Measurements from ENCODE around the gene EXOC8. TPM values are rescaled to one million over a fixed set of nuclear protein-coding genes. Genes with fewer than 3 reads are reported as not detected.

Gene EXOC8
- total RNA-seq, 1 donor from 2014 or later: 15.2 TPM

GRCh38 chr1:231338270-231339128, 847 bp upstream of the EXOC8 start, which contains the start of gene SPRTN:
SPRTN (plus strand) TSS chr1:231338293; CDS start chr1:231338384, 91 bp downstream.
- FAIRE-seq (no peak), DNase-seq (ENCODE audit: low read depth) (no peak)
- Histone ChIP-seq H3K4me2 (ENCODE audit: low read length) (peak within 1 kb of the TSS; percentile 96), H3K4me1 (ENCODE audit: insufficient read depth, low read length) (peaks cover 38% of the 10 kb centered on the region), H3K79me2 (ENCODE audit: insufficient read depth, low read length) (peaks cover 85% of the 10 kb centered on the region), H3K27me3 (ENCODE audit: insufficient read depth, low read length) (no peaks in the 10 kb centered on the region), H4K20me1 (ENCODE audit: insufficient read depth, low read length) (peaks cover 42% of the 10 kb centered on the region), H3K4me3 (ENCODE audit: insufficient read depth, low read depth, low read length) (peak within 1 kb of the TSS; percentile 99), H3K9ac (ENCODE audit: low read length) (peak within 1 kb of the TSS; percentile 99), H2AFZ (ENCODE audit: low read depth, low read length) (peak within 1 kb of the TSS; percentile 96), H3K36me3 (ENCODE audit: insufficient read depth, low read length) (peaks cover 3% of the 10 kb centered on the region), H3K27ac (ENCODE audit: low read depth, low read length) (peak within 1 kb of the TSS; percentile 100), H3K9me3 (ENCODE audit: insufficient read depth, low read depth, low read length) (no peaks in the 10 kb centered on the region)
- TF ChIP-seq CTCF (IDR thresholded peaks at IDR 0.05; ENCODE audit: insufficient read depth, low read depth, low read length): no peak
- TF ChIP-seq EZH2 (IDR thresholded peaks at IDR 0.05; ENCODE audit: insufficient read depth, low read length): no peak
- Mint-ChIP-seq H3K36me3 (ENCODE audit: low read depth, unreplicated experiment) (no peaks in the 10 kb centered on the region), H3K4me3 (ENCODE audit: unreplicated experiment) (peak within 1 kb of the TSS; percentile 97), H3K27me3 (ENCODE audit: low read depth, unreplicated experiment) (no peaks in the 10 kb centered on the region), H3K9me3 (ENCODE audit: unreplicated experiment) (no peaks in the 10 kb centered on the region), H3K27ac (ENCODE audit: unreplicated experiment) (peak within 1 kb of the TSS; percentile 99), H3K4me1 (ENCODE audit: low read depth, unreplicated experiment) (peaks cover 29% of the 10 kb centered on the region)

- FAIRE-seq: no peak
- TF ChIP-seq CTCF (IDR thresholded peaks at IDR 0.05; ENCODE audit: insufficient read depth, low read depth, low read length): no peak
- TF ChIP-seq EZH2 (IDR thresholded peaks at IDR 0.05; ENCODE audit: insufficient read depth, low read length): no peak
- peak overlapping the region; percentile 96 for H3K4me2 ChIP-seq (ENCODE audit: low read length)
- no peaks in the 10 kb centered on the region for H3K27me3 ChIP-seq (ENCODE audit: insufficient read depth, low read length)
- peaks cover 47% of the 10 kb centered on the region for H4K20me1 ChIP-seq (ENCODE audit: insufficient read depth, low read length)
- Mint-ChIP-seq H3K4me1 (ENCODE audit: low read depth, unreplicated experiment) (peaks cover 33% of the 10 kb centered on the region), H3K9me3 (ENCODE audit: unreplicated experiment) (no peaks in the 10 kb centered on the region), H3K27ac (ENCODE audit: unreplicated experiment) (peak overlapping the region; percentile 93), H3K27me3 (ENCODE audit: low read depth, unreplicated experiment) (no peaks in the 10 kb centered on the region), H3K36me3 (ENCODE audit: low read depth, unreplicated experiment) (no peaks in the 10 kb centered on the region), H3K4me3 (ENCODE audit: unreplicated experiment) (peak overlapping the region; percentile 97)
- H3K4me3 ChIP-seq (ENCODE audit: insufficient read depth, low read depth, low read length): peak overlapping the region; percentile 99
- H2AFZ ChIP-seq (ENCODE audit: low read depth, low read length): peak overlapping the region; percentile 70
- no peaks in the 10 kb centered on the region for H3K9me3 ChIP-seq (ENCODE audit: insufficient read depth, low read depth, low read length)
- H3K36me3 ChIP-seq (ENCODE audit: insufficient read depth, low read length): peaks cover 3% of the 10 kb centered on the region
- peak overlapping the region; percentile 100 for H3K27ac ChIP-seq (ENCODE audit: low read depth, low read length)
- peaks cover 41% of the 10 kb centered on the region for H3K4me1 ChIP-seq (ENCODE audit: insufficient read depth, low read length)
- peak overlapping the region; percentile 99 for H3K9ac ChIP-seq (ENCODE audit: low read length)
- no peak for DNase-seq (ENCODE audit: low read depth)
- H3K79me2 ChIP-seq (ENCODE audit: insufficient read depth, low read length): peaks cover 90% of the 10 kb centered on the region
Observed at GRCh38 chr1:231337043-231337471, 595 bp downstream of the EXOC8 start.

Measured in astrocyte (in vitro differentiated cells and primary cell).